Activated naive CD8-positive, alpha-beta T cell (primary cell): ENCODE data around the gene EML4.
A peak's percentile ranks its signal among the peaks of the same experiment; 100 is the strongest.
"Not testable (repeated sequence)": the region's sequence is repeated elsewhere in the genome, so short reads cannot be mapped to it uniquely, and the experiment has no call there.

Experiments used
- H3K27ac Mint-ChIP-seq: one replicate; pipeline ENCODE4 v1.8.0; 2021; ENCODE audit warnings: mixed read lengths
- H3K27me3 Mint-ChIP-seq: one replicate; pipeline ENCODE4 v1.8.0; 2021; ENCODE audit warnings: mixed read lengths
- H3K36me3 Mint-ChIP-seq: one replicate; pipeline ENCODE4 v1.8.0; 2021; ENCODE audit warnings: mixed read lengths
- H3K4me1 Mint-ChIP-seq: one replicate; pipeline ENCODE4 v1.8.0; 2021; ENCODE audit warnings: low read depth, mixed read lengths
- H3K4me3 Mint-ChIP-seq: one replicate; pipeline ENCODE4 v1.8.0; 2021; ENCODE audit warnings: mild to moderate bottlenecking, mixed read lengths
- H3K9me3 Mint-ChIP-seq: one replicate; pipeline ENCODE4 v1.8.0; 2021; ENCODE audit warnings: low read depth, mixed read lengths

The EML4 gene

DNA sequence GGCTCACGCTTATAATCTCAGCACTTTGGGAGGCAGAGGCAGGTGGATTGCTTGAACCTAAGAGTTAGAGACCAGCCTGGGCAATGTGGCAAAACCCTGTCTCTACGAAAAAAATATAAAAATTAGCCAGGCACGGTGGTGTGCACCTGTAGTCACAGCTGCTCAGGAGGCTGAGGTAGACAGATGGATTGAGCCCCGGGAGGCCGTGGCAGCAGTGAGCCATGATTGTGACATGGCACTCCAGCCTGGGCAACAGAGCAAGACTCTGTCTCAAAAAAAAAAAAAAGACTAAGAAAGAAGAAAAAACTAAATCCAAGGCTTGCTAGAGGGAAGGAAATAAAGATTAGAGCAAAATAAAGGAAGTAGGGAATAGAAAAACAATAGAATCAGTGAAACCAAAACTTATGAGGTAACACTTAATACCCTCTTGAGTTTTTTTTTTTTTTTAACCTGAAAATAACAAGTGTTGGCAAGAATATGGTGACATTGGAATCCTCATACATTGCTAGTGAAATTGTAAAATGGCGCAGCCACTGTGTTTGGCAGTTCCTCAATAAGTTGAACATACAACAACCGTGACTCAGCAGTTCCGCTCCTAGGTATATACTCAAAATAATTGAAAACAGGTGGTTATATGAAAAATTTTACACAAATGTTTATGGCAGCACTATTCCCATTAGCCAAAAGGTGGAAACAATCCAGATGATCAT lies 85.2 kb downstream of the EML4 start:
- peak overlapping the region; percentile 3 for H3K4me3 Mint-ChIP-seq
- peaks cover 71% of the 10 kb centered on the region for H3K4me1 Mint-ChIP-seq
- peaks cover 13% of the 10 kb centered on the region for H3K36me3 Mint-ChIP-seq
- no peaks in the 10 kb centered on the region for H3K9me3 Mint-ChIP-seq
- no peaks in the 10 kb centered on the region for H3K27me3 Mint-ChIP-seq
- H3K27ac Mint-ChIP-seq, result peak overlapping the region; percentile 46

DNA sequence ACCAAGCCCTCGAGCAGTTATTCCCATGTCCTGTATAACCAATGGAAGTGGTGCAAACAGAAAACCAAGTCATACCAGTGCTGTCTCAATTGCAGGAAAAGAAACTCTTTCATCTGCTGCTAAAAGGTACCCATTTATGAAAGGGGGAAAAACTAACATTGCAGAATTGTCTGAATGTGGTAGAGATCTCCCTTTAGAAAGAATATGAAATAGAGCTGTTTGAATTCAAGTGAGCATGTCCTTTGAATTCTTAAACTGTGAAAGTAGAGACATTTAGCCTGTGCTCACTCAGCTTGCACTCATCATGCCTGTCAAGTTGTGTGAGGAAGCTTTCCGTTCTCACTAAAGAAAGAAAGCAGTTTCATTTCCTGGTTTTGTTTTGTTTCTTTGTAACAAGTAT lies 87.4 kb downstream of the EML4 start:
- H3K9me3 Mint-ChIP-seq, result no peaks in the 10 kb centered on the region
- H3K27me3 Mint-ChIP-seq, result no peaks in the 10 kb centered on the region
- peaks cover 11% of the 10 kb centered on the region for H3K36me3 Mint-ChIP-seq
- no peak overlapping the region for H3K27ac Mint-ChIP-seq
- H3K4me1 Mint-ChIP-seq, result peaks cover 52% of the 10 kb centered on the region
- no peak overlapping the region for H3K4me3 Mint-ChIP-seq

DNA sequence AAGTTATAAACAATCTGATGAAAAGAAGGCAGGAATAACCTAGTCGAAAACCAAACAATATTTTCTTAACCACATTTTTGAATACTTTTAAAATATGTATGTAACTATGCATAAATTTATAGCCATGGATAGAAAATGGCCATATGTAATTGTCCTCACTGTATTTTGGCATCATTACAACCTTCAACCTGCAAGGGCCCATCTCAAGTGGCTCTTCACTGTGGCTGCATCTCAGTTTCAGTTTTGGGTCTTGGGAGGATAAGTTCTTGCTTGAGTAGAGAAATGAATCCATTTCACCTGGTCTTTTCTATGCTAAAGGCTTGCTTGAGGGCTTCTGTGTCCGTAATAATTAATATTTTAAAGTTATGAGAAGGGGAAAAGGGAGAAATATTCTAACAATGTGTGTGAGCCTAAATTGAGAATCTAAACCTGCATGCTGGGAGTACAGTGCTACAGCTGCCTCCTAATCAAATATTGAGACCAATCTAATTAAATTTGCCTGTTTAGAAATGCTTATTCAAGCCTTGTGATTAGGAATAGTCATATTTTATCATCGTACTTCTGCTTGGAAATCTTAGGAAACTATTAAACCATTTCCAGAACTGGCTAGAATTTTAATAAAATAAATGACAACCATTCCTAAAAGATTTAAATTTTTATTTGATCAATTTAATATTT lies 92.5 kb downstream of the EML4 start:
- Mint-ChIP-seq H3K4me3 (no peak overlapping the region), H3K4me1 (peaks cover 9% of the 10 kb centered on the region), H3K27me3 (no peaks in the 10 kb centered on the region), H3K36me3 (peaks cover 4% of the 10 kb centered on the region), H3K9me3 (no peaks in the 10 kb centered on the region), H3K27ac (no peak overlapping the region)

DNA sequence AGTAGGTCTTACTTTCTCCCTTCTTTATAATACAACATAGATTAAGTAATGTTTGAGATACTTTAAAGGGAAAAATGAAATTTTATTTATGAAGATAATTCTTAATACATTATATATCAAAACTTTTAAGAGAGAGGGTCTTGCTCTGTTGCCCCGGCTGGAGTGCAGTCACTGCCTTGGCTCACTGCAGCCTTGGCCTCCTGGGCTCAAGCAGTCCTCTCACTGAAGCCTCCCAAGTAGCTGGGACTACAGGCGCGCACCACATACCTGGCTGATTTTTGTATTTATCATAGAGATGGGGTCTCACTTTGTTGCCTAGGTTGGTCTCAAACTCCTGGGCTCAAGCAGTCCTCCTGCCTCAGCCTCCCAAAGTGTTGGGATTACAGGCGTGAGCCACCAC lies 97.1 kb downstream of the EML4 start:
- H3K27me3 Mint-ChIP-seq, result no peaks in the 10 kb centered on the region
- H3K36me3 Mint-ChIP-seq, result peaks cover 7% of the 10 kb centered on the region
- H3K4me1 Mint-ChIP-seq, result peaks cover 20% of the 10 kb centered on the region
- no peak overlapping the region for H3K4me3 Mint-ChIP-seq
- H3K9me3 Mint-ChIP-seq, result no peaks in the 10 kb centered on the region
- H3K27ac Mint-ChIP-seq, result no peak overlapping the region

DNA sequence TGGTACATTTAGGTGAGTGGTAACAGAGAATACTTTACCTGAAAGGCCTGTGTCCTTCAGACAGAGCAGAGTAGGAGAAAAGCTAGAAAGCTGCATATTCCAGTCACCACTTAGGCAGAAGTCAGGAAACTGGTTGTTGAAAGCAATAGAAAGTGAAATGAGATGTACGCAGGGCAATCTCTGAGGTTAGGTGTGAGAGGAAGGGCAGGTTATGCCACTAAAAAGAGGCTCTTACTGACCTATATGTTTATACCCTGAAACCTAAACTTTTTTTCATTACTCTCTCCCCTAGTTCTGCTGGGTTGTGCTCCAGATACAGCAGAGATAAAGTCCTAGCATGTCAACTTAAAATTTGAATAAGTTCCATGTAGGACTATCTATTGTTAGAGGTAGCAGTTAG lies 98.4 kb downstream of the EML4 start:
- Mint-ChIP-seq H3K36me3 (peaks cover 7% of the 10 kb centered on the region), H3K27me3 (no peaks in the 10 kb centered on the region), H3K4me3 (no peak overlapping the region), H3K27ac (peak overlapping the region; percentile 28), H3K9me3 (no peaks in the 10 kb centered on the region), H3K4me1 (peaks cover 20% of the 10 kb centered on the region)

DNA sequence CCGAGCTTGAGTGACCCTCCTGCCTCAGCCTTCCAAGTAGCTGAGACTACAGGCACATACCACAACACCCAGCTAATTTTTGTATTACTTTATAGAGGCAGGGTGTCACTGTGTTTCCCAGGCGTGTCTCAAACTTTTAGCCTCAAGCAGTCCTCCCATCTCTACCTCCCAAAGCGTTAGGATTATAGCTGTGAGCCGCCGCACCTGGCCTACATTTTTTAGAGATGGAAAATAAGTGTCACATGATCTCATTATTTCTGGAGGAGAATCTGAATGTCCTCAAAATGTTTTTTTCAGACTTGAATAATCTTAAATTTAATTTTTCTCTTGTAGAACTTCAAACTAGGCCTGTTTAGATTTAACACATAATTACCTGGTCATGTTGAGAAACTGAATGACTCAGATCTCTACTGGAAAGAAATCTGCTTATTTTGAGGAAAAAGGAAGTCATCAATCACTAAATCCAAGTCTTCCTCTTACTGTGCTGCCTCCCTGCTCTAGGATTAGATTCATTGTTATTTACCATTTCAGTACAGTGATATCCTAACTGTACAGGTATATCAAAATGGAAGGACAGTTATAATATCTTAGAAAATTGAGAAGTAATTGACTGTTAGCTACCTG lies 99.5 kb downstream of the EML4 start:
- H3K27ac Mint-ChIP-seq, result no peak overlapping the region
- peaks cover 7% of the 10 kb centered on the region for H3K36me3 Mint-ChIP-seq
- H3K4me3 Mint-ChIP-seq, result no peak overlapping the region
- H3K4me1 Mint-ChIP-seq, result peaks cover 20% of the 10 kb centered on the region
- H3K27me3 Mint-ChIP-seq, result no peaks in the 10 kb centered on the region
- no peaks in the 10 kb centered on the region for H3K9me3 Mint-ChIP-seq

DNA sequence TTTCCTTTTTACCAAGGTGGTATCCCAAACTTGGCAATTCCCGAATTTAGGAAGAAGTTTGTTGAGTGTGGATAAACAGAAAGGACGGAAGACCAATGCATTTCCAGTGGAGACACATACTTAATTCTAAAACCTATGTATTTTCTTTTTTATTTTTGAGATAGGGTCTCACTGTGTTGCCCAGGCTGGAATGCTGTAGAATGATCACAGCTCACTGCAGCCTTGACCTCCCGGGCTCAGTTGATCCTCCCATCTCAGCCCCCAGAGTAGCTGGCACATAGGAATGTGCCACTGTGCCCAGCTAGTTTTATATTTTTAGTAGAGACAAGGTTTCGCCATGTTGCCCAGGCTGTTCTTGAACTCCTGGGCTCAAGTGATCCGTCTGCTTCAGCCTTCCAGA lies 101.6 kb downstream of the EML4 start:
- Mint-ChIP-seq H3K27me3 (no peaks in the 10 kb centered on the region), H3K36me3 (peaks cover 8% of the 10 kb centered on the region)

DNA sequence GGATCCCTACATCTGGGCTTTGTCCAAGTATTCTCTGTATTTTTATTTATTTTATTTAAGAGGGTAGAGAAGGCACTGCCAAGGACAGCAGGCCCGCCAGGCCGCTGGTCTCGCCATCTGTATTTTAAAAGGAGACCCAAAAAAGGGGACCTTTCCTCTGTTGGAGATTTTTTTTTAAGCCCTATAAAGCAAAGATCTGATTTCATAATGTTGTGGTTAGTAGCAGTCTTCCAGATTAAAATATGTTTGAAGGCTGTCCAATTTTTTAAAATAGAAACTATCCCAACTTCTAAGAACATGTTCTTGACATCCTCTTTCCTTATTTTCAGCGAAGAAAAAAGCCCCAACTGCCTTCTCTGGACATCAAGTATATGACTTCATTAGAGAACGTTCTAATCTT lies 102.1 kb downstream of the EML4 start:
- H3K27me3 Mint-ChIP-seq, H3K9me3 Mint-ChIP-seq, H3K27ac Mint-ChIP-seq, H3K4me3 Mint-ChIP-seq, H3K36me3 Mint-ChIP-seq: not testable (repeated sequence)
- peaks cover 17% of the 10 kb centered on the region for H3K4me1 Mint-ChIP-seq

More for the DNA sequence above, 101.6 kb downstream of the EML4 start:
- Mint-ChIP-seq H3K27ac (peak overlapping the region; percentile 66), H3K4me1 (peaks cover 18% of the 10 kb centered on the region), H3K9me3 (no peaks in the 10 kb centered on the region), H3K4me3 (no peak overlapping the region)

DNA sequence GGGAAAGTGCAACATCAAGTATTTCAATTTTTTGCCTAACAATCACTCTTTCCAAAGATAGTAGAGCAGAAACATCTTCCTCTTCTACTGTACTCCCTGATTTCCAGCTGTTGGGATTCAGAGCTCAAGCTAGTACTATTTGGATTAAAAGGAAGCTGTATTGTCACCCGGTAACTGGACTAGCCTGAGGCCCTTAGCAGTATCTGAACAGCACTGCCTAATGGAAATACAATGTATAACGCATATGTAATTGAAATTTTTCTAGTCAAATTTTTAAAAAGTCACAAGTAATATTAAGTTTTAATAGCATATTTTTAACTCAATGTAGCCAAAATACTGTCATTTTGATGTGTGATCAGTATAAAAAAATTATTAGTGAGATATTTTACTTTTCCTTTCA lies 105.7 kb downstream of the EML4 start:
- no peaks in the 10 kb centered on the region for H3K9me3 Mint-ChIP-seq
- no peaks in the 10 kb centered on the region for H3K27me3 Mint-ChIP-seq
- peaks cover 14% of the 10 kb centered on the region for H3K36me3 Mint-ChIP-seq
- H3K27ac Mint-ChIP-seq, result no peak overlapping the region
- no peak overlapping the region for H3K4me3 Mint-ChIP-seq
- no peaks in the 10 kb centered on the region for H3K4me1 Mint-ChIP-seq

DNA sequence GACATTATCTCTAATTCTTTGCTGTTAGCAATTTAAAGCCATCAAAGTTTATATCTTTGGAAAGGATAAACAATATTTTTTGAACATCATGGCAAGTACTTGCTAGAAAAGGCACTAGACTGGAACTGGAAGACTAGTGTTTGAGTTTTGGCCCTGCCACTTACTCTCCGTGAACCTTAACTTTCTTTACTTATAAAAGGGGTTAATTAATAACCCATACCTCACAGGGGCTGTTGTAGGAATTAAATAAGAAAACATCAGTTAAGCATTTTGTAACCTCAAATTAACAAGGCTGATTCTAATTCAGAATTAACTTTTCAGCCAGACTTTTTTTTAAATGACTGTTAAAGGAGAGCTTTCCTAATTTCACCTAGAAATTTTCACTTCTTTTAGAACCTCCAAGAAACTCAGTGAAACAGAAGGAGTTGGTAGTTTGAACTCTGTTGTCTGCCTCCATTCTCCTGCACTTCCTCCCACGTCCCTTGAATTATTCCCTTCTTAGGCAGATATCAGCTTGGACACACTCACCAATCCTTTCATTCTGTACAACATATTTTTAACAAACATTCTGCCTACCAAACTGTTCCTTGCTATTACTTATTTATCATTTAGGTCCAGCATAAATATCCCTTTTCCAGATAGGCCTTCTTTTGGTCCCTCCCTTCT lies 112.4 kb downstream of the EML4 start:
- Mint-ChIP-seq H3K4me3 (no peak overlapping the region), H3K27ac (no peak overlapping the region), H3K9me3 (no peaks in the 10 kb centered on the region), H3K36me3 (peaks cover 16% of the 10 kb centered on the region), H3K4me1 (peaks cover 9% of the 10 kb centered on the region), H3K27me3 (no peaks in the 10 kb centered on the region)

DNA sequence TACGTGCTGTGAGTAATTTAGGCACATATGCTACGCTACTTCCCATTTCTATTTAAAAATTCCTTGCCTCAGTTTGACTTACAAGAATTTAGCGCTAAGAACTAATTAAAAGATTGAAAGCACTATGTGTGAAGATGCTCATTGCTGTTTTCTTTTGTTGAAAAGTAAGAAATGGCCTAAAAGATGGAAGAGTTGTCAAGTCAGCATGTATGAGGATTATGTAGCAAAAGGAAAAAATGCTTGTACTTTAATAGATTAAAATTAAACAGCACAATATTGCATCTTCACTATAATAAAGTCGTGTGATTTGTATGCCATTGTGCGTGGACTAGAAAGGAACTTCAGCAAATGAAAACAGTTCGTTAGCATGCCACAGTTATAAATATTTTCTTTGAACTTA lies 114.9 kb downstream of the EML4 start:
- Mint-ChIP-seq H3K4me1 (peaks cover 15% of the 10 kb centered on the region), H3K9me3 (no peaks in the 10 kb centered on the region), H3K27ac (peak overlapping the region; percentile 37), H3K27me3 (no peaks in the 10 kb centered on the region), H3K4me3 (no peak overlapping the region), H3K36me3 (peaks cover 9% of the 10 kb centered on the region)

DNA sequence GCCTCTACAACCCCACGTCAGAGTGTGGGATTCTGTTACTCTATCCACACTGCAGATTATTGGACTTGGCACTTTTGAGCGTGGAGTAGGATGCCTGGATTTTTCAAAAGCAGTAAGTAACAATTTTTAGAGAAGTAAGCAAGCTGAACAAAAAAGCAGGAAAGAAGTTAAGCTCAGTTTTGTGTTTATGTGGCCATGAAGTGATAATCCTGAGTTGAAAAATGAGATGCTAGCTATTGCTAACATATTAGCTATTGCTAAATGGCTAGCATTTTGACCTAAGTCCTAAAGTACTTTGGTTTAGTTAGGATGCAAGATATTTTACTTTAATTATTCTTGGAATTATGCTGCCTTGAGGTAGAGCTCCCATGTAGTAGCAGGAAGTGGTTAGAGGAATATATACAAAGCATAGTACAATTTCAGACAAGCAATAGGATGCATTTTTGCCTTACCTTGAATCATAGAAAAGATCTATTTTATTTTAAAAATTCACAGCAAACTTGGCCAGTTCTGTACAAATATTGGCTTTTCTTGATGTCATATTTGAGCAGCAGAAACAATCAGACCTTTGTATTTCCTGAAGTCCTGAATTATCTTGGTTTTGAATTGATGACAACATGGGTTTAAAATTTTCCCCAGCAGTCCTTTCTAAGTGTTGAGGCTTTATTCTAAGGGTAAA lies 117.3 kb downstream of the EML4 start:
- Mint-ChIP-seq H3K9me3 (no peaks in the 10 kb centered on the region), H3K4me1 (peaks cover 16% of the 10 kb centered on the region), H3K4me3 (no peak overlapping the region), H3K27ac (peak overlapping the region; percentile 54), H3K36me3 (peaks cover 16% of the 10 kb centered on the region), H3K27me3 (no peaks in the 10 kb centered on the region)

DNA sequence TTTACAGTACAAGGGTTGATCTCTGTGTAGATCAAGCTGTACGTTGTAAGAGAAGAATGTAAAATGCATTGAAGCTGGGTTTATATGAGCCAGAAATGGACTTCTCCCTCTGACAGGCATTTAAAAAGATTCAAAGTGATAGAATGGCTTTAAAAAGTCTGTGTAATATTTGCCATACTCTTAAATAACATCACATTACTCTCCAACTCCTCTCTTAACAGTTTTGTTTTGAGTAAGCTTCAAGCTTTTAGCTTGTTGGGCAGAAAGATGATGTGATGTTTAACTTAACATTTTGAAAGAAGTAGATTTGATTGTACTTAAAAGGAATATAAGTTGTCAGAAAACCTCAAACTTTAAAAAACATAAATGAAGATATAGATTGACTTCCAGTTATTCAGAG lies 119.7 kb downstream of the EML4 start:
- H3K4me1 Mint-ChIP-seq, result peaks cover 16% of the 10 kb centered on the region
- H3K9me3 Mint-ChIP-seq, result no peaks in the 10 kb centered on the region
- H3K4me3 Mint-ChIP-seq, result no peak overlapping the region
- H3K27ac Mint-ChIP-seq, result no peak overlapping the region
- no peaks in the 10 kb centered on the region for H3K27me3 Mint-ChIP-seq
- peaks cover 20% of the 10 kb centered on the region for H3K36me3 Mint-ChIP-seq

DNA sequence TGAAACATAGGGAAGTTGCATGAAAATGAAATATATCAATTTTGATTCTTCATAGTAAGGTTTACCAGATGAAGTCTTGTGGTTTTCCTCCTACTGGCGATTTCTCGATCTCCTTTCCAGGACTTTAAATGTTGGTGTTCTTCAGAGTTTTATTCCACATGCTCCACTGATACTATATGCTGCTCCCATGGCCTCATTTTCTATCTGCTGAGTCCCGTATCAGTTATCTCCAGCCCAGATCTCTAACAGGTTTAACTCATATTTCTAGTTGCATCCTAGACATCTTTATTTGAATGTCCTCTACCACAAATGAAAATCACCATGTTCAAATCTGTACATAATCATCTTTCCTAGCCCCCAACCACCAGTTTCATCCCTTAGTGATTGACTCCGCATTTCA lies 120.1 kb downstream of the EML4 start:
- H3K9me3 Mint-ChIP-seq, result no peaks in the 10 kb centered on the region
- H3K27ac Mint-ChIP-seq, result no peak overlapping the region
- peaks cover 21% of the 10 kb centered on the region for H3K36me3 Mint-ChIP-seq
- H3K27me3 Mint-ChIP-seq, result no peaks in the 10 kb centered on the region
- H3K4me3 Mint-ChIP-seq, result no peak overlapping the region
- H3K4me1 Mint-ChIP-seq, result peaks cover 16% of the 10 kb centered on the region

DNA sequence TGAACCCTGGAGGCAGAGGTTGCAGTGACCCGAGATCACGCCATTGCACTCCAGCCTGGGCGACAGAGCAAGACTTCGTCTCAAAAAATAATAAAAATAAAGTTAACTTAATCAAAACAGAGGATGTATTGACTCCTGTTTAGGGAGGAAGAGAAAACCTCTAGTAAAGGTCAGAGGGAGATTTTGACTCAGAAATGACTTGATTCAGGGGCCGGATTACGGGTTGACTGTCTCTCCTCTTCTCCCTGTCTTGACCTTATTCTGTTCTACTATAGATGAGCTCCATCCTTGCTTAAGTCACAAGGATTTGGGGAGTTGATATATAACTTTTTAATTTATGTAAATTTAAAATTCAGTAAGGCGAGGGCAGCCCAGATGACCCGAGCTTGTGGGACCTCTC lies 120.9 kb downstream of the EML4 start:
- Mint-ChIP-seq H3K9me3 (no peaks in the 10 kb centered on the region), H3K4me3 (no peak overlapping the region), H3K27ac (no peak overlapping the region), H3K36me3 (peaks cover 26% of the 10 kb centered on the region), H3K4me1 (peaks cover 16% of the 10 kb centered on the region), H3K27me3 (no peaks in the 10 kb centered on the region)
